ENCODE data around the gene EPB41L2.

DNA sequence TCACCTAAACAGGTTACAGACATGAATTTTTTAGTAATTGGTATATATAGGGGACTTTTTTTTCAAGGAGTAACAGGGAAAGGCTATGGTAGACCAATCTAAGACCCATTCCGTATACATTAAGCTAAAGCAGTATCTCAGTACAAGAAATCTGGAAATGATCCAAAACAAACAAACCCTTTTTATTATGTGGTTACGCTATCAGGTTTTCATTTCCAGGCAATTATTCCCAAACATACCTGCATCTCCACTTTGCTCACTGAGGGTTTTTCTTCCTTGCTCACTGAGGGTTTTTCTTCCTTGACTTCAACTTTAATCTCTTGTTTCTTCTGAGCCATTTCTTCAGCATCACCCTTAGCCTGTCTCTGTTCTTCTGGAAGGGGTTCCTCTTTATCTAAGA is 107.3 kb downstream of the EPB41L2 start:
- TF ChIP-seq, protein P1, sequence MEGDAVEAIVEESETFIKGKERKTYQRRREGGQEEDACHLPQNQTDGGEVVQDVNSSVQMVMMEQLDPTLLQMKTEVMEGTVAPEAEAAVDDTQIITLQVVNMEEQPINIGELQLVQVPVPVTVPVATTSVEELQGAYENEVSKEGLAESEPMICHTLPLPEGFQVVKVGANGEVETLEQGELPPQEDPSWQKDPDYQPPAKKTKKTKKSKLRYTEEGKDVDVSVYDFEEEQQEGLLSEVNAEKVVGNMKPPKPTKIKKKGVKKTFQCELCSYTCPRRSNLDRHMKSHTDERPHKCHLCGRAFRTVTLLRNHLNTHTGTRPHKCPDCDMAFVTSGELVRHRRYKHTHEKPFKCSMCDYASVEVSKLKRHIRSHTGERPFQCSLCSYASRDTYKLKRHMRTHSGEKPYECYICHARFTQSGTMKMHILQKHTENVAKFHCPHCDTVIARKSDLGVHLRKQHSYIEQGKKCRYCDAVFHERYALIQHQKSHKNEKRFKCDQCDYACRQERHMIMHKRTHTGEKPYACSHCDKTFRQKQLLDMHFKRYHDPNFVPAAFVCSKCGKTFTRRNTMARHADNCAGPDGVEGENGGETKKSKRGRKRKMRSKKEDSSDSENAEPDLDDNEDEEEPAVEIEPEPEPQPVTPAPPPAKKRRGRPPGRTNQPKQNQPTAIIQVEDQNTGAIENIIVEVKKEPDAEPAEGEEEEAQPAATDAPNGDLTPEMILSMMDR (conservative IDR thresholded peaks at IDR 0.05; ENCODE audit: low read depth, low read length), result no peak
- TF ChIP-seq EZH2 (IDR thresholded peaks at IDR 0.05; ENCODE audit: borderline replicate concordance, low read depth, low read length, poor library complexity, severe bottlenecking), result no peak
